K562 (cell line): ENCODE results near the gene LRP2BP. TPM values are rescaled to one million over a fixed set of nuclear protein-coding genes. Genes with fewer than 3 reads are reported as not detected.

Experiments
- CEBPG ChIP-seq, 3 experiments: fragments of 200-800 bp in 1 of 3; sonication (Bioruptor generic) in 1 of 3; sonication (generic) in 1 of 3; formaldehyde crosslinking in 1 of 3; IDR thresholded peaks in 2 of 3; conservative IDR thresholded peaks in 1 of 3; 2 replicates each; pipeline versions ENCODE4 v1.6.1 to v1.8.0; 2016 to 2022; ENCODE audit warnings: missing compliant biosample characterization in 2 of 3, missing genetic modification characterization in 2 of 3, mild to moderate bottlenecking in 1 of 3, missing genetic modification reagents in 1 of 3
- CHD2 ChIP-seq: IDR thresholded peaks from 2 replicates; pipeline ENCODE4 v1.6.1; 2011; ENCODE audit warnings: low read depth, low read length
- ERF ChIP-seq: fragments of 450-650 bp; formaldehyde crosslinking; IDR thresholded peaks from 2 replicates; pipeline ENCODE4 v1.4.0; 2020; ENCODE audit warnings: mild to moderate bottlenecking, mixed read lengths
- GATAD2B ChIP-seq: fragments of 450-650 bp; IDR thresholded peaks from 2 replicates; pipeline ENCODE4 v1.6.1; 2017; ENCODE audit warnings: mild to moderate bottlenecking, borderline replicate concordance
- JUN ChIP-seq, 2 experiments: sonication (generic) in 1 of 2; formaldehyde crosslinking in 1 of 2; IDR thresholded peaks; 2 replicates each; pipeline versions ENCODE4 v1.6.1 to v1.8.0; 2012 to 2022; ENCODE audit warnings: borderline replicate concordance in 2 of 2, mild to moderate bottlenecking in 2 of 2, improper control_type of control experiment in 1 of 2, low read depth in 1 of 2, low read length in 1 of 2, missing genetic modification reagents in 1 of 2
- LARP7 ChIP-seq: fragments of 450-650 bp; IDR thresholded peaks from 2 replicates; pipeline ENCODE4 v1.6.1; 2016
- MTA3 ChIP-seq: fragments of 450-650 bp; formaldehyde crosslinking; IDR thresholded peaks from 2 replicates; pipeline ENCODE4 v1.6.1; 2017; ENCODE audit warnings: mild to moderate bottlenecking, borderline replicate concordance
- NEUROD1 ChIP-seq: fragments of 150-350 bp; IDR thresholded peaks from 2 replicates; pipeline ENCODE4 v1.6.1; 2014; ENCODE audit warnings: borderline replicate concordance, low read length, low read depth; ENCODE audit not compliant: partially characterized antibody
- NFIX ChIP-seq: fragments of 250-450 bp; sonication (Bioruptor Pico); IDR thresholded peaks from 2 replicates; pipeline ENCODE4 v1.4.0; 2020; ENCODE audit warnings: low read depth, mild to moderate bottlenecking, moderate library complexity
- NONO ChIP-seq, 2 experiments: fragments of 200-400 bp in 1 of 2; fragments of 450-650 bp in 1 of 2; formaldehyde crosslinking in 1 of 2; IDR thresholded peaks; 2 replicates each; pipeline ENCODE4 v1.6.1; 2017; ENCODE audit warnings: low read depth in 2 of 2, mild to moderate bottlenecking in 2 of 2, moderate library complexity in 2 of 2, low read length in 1 of 2
- NR4A1 ChIP-seq, 2 experiments: fragments of 250-450 bp in 1 of 2; fragments of 450-650 bp in 1 of 2; sonication (Bioruptor Pico) in 1 of 2; IDR thresholded peaks; 2 replicates each; pipeline versions ENCODE4 v1.4.0 to v1.6.1; 2016 to 2020; ENCODE audit warnings: mild to moderate bottlenecking in 2 of 2, missing compliant biosample characterization in 1 of 2, missing genetic modification characterization in 1 of 2, moderate library complexity in 1 of 2
- SMARCC2 ChIP-seq: fragments of 450-650 bp; IDR thresholded peaks from 2 replicates; pipeline ENCODE4 v1.6.1; 2017; ENCODE audit warnings: antibody characterized with exemption, moderate library complexity, mild to moderate bottlenecking, low read depth
- STAT6 ChIP-seq: sonication (generic); formaldehyde crosslinking; IDR thresholded peaks from 2 replicates; pipeline ENCODE4 v1.8.1; 2023; ENCODE audit warnings: mild to moderate bottlenecking, missing genetic modification reagents
- TAF9B ChIP-seq: fragments of 450-650 bp; IDR thresholded peaks from 2 replicates; pipeline ENCODE4 v1.6.1; 2018; ENCODE audit warnings: mild to moderate bottlenecking; ENCODE audit not compliant: partially characterized antibody
- ZNF311 ChIP-seq: fragments of 250-450 bp; sonication (Bioruptor Pico); IDR thresholded peaks from 2 replicates; pipeline ENCODE4 v1.4.0; 2020; ENCODE audit warnings: mild to moderate bottlenecking, moderate library complexity
- polyA plus RNA-seq, 8 experiments: library from polyadenylated mRNA; depleted of rRNA in 4 of 8; stranded (reverse) in 5 of 8; unstranded in 3 of 8; fragments of >200 nt; fragmentation: Nextera tagmentation in 2 of 8; fragmentation: Illumina TruSeq in 1 of 8; extraction: Ambion mirVana in 2 of 8; extraction: Trizol in 1 of 8; gene quantifications; 2 replicates each; pipeline versions ENCODE4 v1.2.1 to v1.2.3, GENCODE V29; 2011 to 2014; ENCODE audit warnings: inconsistent platforms in 1 of 8, missing spikeins in 1 of 8
- total RNA-seq, 7 experiments: library from RNA; depleted of rRNA in 6 of 7; stranded (reverse); fragments of >200 nt in 6 of 7; fragmentation: Illumina TruSeq in 2 of 7; extraction: Trizol in 2 of 7; gene quantifications; 2 replicates each; pipeline versions ENCODE4 v1.2.1 to v1.2.3, GENCODE V29; 2011 to 2021; ENCODE audit warnings: low replicate concordance in 1 of 7
- TF ChIP-seq, protein P1 (sequence below): fragments of 250-450 bp; sonication (Bioruptor Pico); IDR thresholded peaks from 2 replicates; pipeline ENCODE4 v1.9.0; 2021; ENCODE audit warnings: mild to moderate bottlenecking, inconsistent platforms

The LRP2BP gene
- total and polyA plus RNA-seq, 9 of the 15 experiments (the other 6 are each of a cell fraction or from before 2014, with no cell fraction given) = 0.42 to 2.1 (median 0.62) TPM

- TF ChIP-seq STAT6 (CRISPR knock-in tag) (no peak), LARP7 (no peak), NONO (IDR thresholded peaks at IDR 0.05; ENCODE audit: low read depth in 2 of 2, low read length in 1 of 2) (no peak), ZNF311 (CRISPR knock-in tag) (no peak), GATAD2B (no peak), JUN (IDR thresholded peaks at IDR 0.05; ENCODE audit: borderline replicate concordance, low read depth, low read length) (no peak), JUN (CRISPR knock-in tag; IDR thresholded peaks at IDR 0.05; ENCODE audit: borderline replicate concordance) (no peak), MTA3 (no peak), NR4A1 (CRISPR knock-in tag; IDR thresholded peaks at IDR 0.05) (no peak), NR4A1 (tag; IDR thresholded peaks at IDR 0.05) (no peak), TAF9B (no peak), NEUROD1 (no peak), NFIX (CRISPR knock-in tag) (no peak), CHD2 (no peak), SMARCC2 (no peak), CEBPG (CRISPR knock-in tag; IDR thresholded peaks at IDR 0.05) (no peak), CEBPG (tag; conservative IDR thresholded peaks at IDR 0.05 in 1 of 2, IDR thresholded peaks at IDR 0.05 in 1 of 2) (no peak), ERF (CRISPR knock-in tag) (no peak)
- TF ChIP-seq, protein P1, sequence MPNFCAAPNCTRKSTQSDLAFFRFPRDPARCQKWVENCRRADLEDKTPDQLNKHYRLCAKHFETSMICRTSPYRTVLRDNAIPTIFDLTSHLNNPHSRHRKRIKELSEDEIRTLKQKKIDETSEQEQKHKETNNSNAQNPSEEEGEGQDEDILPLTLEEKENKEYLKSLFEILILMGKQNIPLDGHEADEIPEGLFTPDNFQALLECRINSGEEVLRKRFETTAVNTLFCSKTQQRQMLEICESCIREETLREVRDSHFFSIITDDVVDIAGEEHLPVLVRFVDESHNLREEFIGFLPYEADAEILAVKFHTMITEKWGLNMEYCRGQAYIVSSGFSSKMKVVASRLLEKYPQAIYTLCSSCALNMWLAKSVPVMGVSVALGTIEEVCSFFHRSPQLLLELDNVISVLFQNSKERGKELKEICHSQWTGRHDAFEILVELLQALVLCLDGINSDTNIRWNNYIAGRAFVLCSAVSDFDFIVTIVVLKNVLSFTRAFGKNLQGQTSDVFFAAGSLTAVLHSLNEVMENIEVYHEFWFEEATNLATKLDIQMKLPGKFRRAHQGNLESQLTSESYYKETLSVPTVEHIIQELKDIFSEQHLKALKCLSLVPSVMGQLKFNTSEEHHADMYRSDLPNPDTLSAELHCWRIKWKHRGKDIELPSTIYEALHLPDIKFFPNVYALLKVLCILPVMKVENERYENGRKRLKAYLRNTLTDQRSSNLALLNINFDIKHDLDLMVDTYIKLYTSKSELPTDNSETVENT (CRISPR knock-in tag) = no peak
Observed at GRCh38 chr4:185396724-185397385, 1.1 kb upstream of the LRP2BP start, which contains the start of gene ANKRD37 (continued).
